Endothelial cell of umbilical vein (primary cell): Measurements from ENCODE around the gene HSPBAP1. TPM values are rescaled to one million over a fixed set of nuclear protein-coding genes. Genes with fewer than 3 reads are reported as not detected.

Experiments
- BruUV-seq: library from RNA; stranded (reverse); fragments of 400-500 nt; replicated peaks from 2 replicates; lab custom pipeline; 2021; lab: Mats Ljungman, UMichigan
- CTCF ChIA-PET: fragments of 300-600, 350-600 bp; sonication (Branson Sonifier 250); formaldehyde crosslinking; loops from one replicate; lab custom pipeline; 2021; ENCODE audit warnings: antibody characterized with exemption, inconsistent platforms; lab: Charles Lee
- POLR2A ChIA-PET: fragments of 300-600, 350-600 bp; sonication (Branson Sonifier 250); formaldehyde crosslinking; loops from one replicate; lab custom pipeline; 2021; ENCODE audit warnings: antibody characterized with exemption, inconsistent platforms; lab: Charles Lee
- DNase-seq: peaks from one replicate; pipeline ENCODE4 v3.0.0-alpha.2; 2011; ENCODE audit warnings: low read depth, low spot score
- FAIRE-seq: peaks from 2 replicates; lab custom pipeline; 2011; peaks lifted over from hg19 to GRCh38; lab: Jason Lieb, UNC
- H2AFZ ChIP-seq: 2 replicates; pipeline ENCODE4 v1.6.0; 2012; ENCODE audit warnings: low read depth, low read length, control low read depth, inconsistent platforms
- H3K27ac ChIP-seq: 2 replicates; pipeline ENCODE4 v1.5.1; 2011; ENCODE audit warnings: low read depth, mild to moderate bottlenecking, control low read depth, low read length, moderate library complexity; ENCODE audit not compliant: insufficient read depth
- H3K27me3 ChIP-seq, 2 experiments: 2 replicates each; pipeline versions ENCODE4 v1.6.0 to v1.6.1; 2011; ENCODE audit warnings: low read length in 2 of 2, mixed read lengths in 1 of 2; ENCODE audit not compliant: control insufficient read depth in 2 of 2, insufficient read depth in 2 of 2
- H3K36me3 ChIP-seq, 2 experiments: 2 replicates in 1 of 2; 3 replicates in 1 of 2; pipeline ENCODE4 v1.5.1; 2011; ENCODE audit warnings: low read length in 2 of 2, mild to moderate bottlenecking in 1 of 2, moderate library complexity in 1 of 2; ENCODE audit not compliant: control insufficient read depth in 2 of 2, insufficient read depth in 2 of 2; ENCODE audit errors: extremely low read depth in 1 of 2
- H3K4me1 ChIP-seq: 3 replicates; pipeline ENCODE4 v1.5.1; 2011; ENCODE audit warnings: mild to moderate bottlenecking, low read length; ENCODE audit not compliant: control insufficient read depth, insufficient read depth; ENCODE audit errors: extremely low read depth
- H3K4me2 ChIP-seq: 2 replicates; pipeline ENCODE4 v1.6.1; 2011; ENCODE audit warnings: low read length, control low read depth, mixed read lengths; ENCODE audit not compliant: insufficient read depth
- H3K4me3 ChIP-seq, 3 experiments: fragments of 200-600 bp in 1 of 3; sonication (generic), shearing (Covaris generic) in 1 of 3; replicated peaks in 1 of 3; 2 replicates each; pipeline ENCODE4 v1.5.1; 2011 to 2016; ENCODE audit warnings: control low read depth in 3 of 3, low read length in 3 of 3, mild to moderate bottlenecking in 2 of 3, inconsistent platforms in 1 of 3, low read depth in 1 of 3, moderate library complexity in 1 of 3; ENCODE audit not compliant: insufficient read depth in 1 of 3
- H3K79me2 ChIP-seq: 2 replicates; pipeline ENCODE4 v1.6.0; 2012; ENCODE audit warnings: low read length, inconsistent platforms; ENCODE audit not compliant: control insufficient read depth, insufficient read depth
- H3K9ac ChIP-seq: replicated peaks from 2 replicates; pipeline ENCODE3; 2011; ENCODE audit warnings: low read length, control low read depth; ENCODE audit not compliant: insufficient read depth; ENCODE audit errors: extremely low read depth
- H3K9me1 ChIP-seq: replicated peaks from 3 replicates; pipeline ENCODE4 v1.6.0; 2011; ENCODE audit warnings: mild to moderate bottlenecking, low read length; ENCODE audit not compliant: control insufficient read depth, insufficient read depth; ENCODE audit errors: extremely low read depth
- H3K9me3 ChIP-seq: replicated peaks from 2 replicates; pipeline ENCODE4 v1.5.1; 2012; ENCODE audit warnings: low read length, inconsistent platforms; ENCODE audit not compliant: control insufficient read depth, insufficient read depth
- H4K20me1 ChIP-seq: replicated peaks from 2 replicates; pipeline ENCODE3; 2011; ENCODE audit warnings: mild to moderate bottlenecking, low read length; ENCODE audit not compliant: control insufficient read depth, insufficient read depth; ENCODE audit errors: extremely low read depth
- EZH2 ChIP-seq: IDR thresholded peaks from 2 replicates; pipeline ENCODE4 v1.6.1; 2012; ENCODE audit warnings: borderline replicate concordance, low read depth, mild to moderate bottlenecking, moderate library complexity, low read length, inconsistent platforms; ENCODE audit not compliant: severe bottlenecking
- FOS ChIP-seq: IDR thresholded peaks from 2 replicates; pipeline ENCODE4 v1.6.1; 2011; ENCODE audit warnings: mild to moderate bottlenecking, low read length, moderate library complexity, borderline replicate concordance; ENCODE audit not compliant: insufficient read depth
- GATA2 ChIP-seq: IDR thresholded peaks from 2 replicates; pipeline ENCODE4 v1.7.0; 2011; ENCODE audit warnings: low read depth, mild to moderate bottlenecking, moderate library complexity, mixed read lengths, low read length; ENCODE audit not compliant: insufficient read length, insufficient read depth
- JUN ChIP-seq: IDR thresholded peaks from 2 replicates; pipeline ENCODE4 v1.6.1; 2011; ENCODE audit warnings: borderline replicate concordance, low read depth; ENCODE audit not compliant: insufficient read length, insufficient read depth
- MYC ChIP-seq: IDR thresholded peaks from one replicate; pipeline ENCODE4 v1.6.1; 2011; ENCODE audit warnings: mild to moderate bottlenecking, low read depth, low read length
- POLR2A ChIP-seq: IDR thresholded peaks from 2 replicates; pipeline ENCODE4 v1.6.1; 2012; ENCODE audit warnings: low read depth, mild to moderate bottlenecking, control low read depth, low read length
- POLR2AphosphoS5 ChIP-seq: IDR thresholded peaks from 2 replicates; pipeline ENCODE4 v1.6.1; 2012; ENCODE audit warnings: low read depth, mild to moderate bottlenecking, control low read depth, low read length, moderate library complexity; ENCODE audit not compliant: insufficient read depth
- dilution Hi-C: fragments of 300-500 bp; cut with MboI; formaldehyde crosslinking; loops from one replicate; pipeline ENCODE4 v1.15.0; 2019; ENCODE audit warnings: low sequenced_read_pairs; ENCODE audit not compliant: extremely low pct_ligation_motif_present
- intact Hi-C: fragments of 100-400 bp; cut with micrococcal nuclease; formaldehyde crosslinking; loops from one replicate; pipeline ENCODE4 v1.10.0; 2022
- polyA plus RNA-seq, 4 experiments: library from polyadenylated mRNA; depleted of rRNA in 3 of 4; stranded (reverse) in 3 of 4; unstranded in 1 of 4; fragments of >200 nt; gene quantifications; 2 replicates each; pipeline versions ENCODE4 v1.2.1 to v1.2.3, GENCODE V29; 2011 to 2012; ENCODE audit warnings: missing spikeins in 1 of 4
- total RNA-seq: library from RNA; stranded (reverse); gene quantifications from 2 replicates; pipeline ENCODE4 v1.2.3, GENCODE V29; 2021
- TF ChIP-seq, protein P1 (sequence below): IDR thresholded peaks from 2 replicates; pipeline ENCODE4 v1.6.1; 2011; ENCODE audit not compliant: insufficient read depth, insufficient read length
- TF ChIP-seq, protein P2 (sequence below), 2 donors: IDR thresholded peaks; 1 replicate in 1 of 2; 2 replicates in 1 of 2; pipeline ENCODE4 v1.5.1; 2011; ENCODE audit warnings: low read length in 2 of 2, mild to moderate bottlenecking in 2 of 2, moderate library complexity in 2 of 2, control low read depth in 1 of 2, inconsistent platforms in 1 of 2, low read depth in 1 of 2; ENCODE audit not compliant: insufficient read depth in 1 of 2; ENCODE audit errors: extremely low read depth in 1 of 2

HSPBAP1 gene
- total and polyA plus RNA-seq, 2 donors (not counting 3 experiments of a cell fraction or from before 2014, with no cell fraction given), result 5.3 to 10.6 TPM

DNA sequence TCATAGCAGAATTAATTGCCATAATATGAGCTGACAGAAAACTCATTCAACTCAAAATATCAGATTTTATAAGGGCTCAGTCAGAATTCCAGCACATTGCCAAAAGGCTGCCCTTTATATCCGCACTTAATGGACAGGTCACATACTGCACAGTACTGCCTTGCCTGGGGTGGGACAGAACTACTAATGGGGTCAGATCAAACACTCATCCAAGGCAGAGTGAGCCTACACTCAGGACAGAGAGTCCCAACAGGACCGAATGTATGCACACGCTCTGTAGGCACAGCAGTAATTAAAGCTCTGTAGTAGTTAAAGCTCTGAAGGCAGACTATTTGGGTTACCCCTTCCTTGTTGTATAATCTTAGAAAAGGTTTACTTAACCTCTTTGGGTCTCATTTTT lies 27.2 kb downstream of the HSPBAP1 start:
- dilution Hi-C loops (no loop called here), intact Hi-C loops (no loop called here)
- Histone ChIP-seq H2AFZ (no peak overlapping the region), H3K9ac (no peak overlapping the region), H3K79me2 (no peaks in the 10 kb centered on the region), H3K9me1 (no peaks in the 10 kb centered on the region), H4K20me1 (peaks cover 2% of the 10 kb centered on the region), H3K36me3 (no peaks in the 10 kb centered on the region), H3K4me3 (no peak overlapping the region), H3K4me2 (no peak overlapping the region), H3K27me3 (no peaks in the 10 kb centered on the region), H3K27ac (no peak overlapping the region), H3K9me3 (no peaks in the 10 kb centered on the region), H3K4me1 (peaks cover 10% of the 10 kb centered on the region)
- TF ChIP-seq POLR2A (no peak), GATA2 (no peak), EZH2 (no peak), MYC (no peak), JUN (no peak)
- TF ChIP-seq, protein P1, sequence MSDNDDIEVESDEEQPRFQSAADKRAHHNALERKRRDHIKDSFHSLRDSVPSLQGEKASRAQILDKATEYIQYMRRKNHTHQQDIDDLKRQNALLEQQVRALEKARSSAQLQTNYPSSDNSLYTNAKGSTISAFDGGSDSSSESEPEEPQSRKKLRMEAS, result no peak
- CTCF ChIA-PET, result no interaction called here
- BruUV-seq, result no TSS peak
- no peak for FAIRE-seq
- DNase-seq, result no peak
- POLR2A ChIA-PET, result no interaction called here

DNA sequence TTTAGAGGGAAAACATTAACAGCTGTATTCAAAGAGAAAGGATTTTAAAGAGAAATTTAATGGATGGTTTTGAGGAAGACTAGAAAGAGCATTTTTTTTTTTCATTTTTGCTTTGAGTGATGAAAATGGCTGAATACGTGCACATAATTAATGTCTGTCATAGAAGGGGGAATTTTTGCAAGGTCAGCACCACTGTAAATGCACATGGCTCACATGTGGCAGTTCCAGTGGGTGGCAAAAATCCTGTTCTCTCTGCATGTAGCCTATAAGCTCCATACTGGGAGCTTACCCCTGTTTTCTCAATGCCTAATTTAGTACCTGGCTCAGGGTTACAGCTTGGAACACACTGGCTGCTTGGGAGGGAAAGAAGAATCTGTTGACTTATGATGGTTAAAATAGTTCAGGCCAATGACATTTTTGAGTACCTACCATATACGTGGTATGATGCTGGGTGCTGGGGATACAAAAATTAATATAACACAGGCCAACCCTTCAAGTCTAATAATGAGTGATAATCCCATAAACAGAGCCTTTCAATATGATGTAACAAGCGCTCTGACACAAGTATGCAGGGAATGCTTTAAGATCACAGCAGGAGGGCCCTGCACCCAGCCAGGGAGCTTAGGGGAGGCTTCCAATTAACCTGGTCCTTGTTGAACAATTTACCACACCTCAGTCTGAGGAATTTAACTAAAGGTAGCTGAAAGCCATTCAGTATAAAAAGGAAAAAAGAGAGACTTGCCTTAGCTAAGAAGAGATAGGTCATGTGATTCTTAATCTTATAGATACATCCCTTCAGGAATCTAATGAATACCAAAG lies 33.0 kb downstream of the HSPBAP1 start:
- H3K9me1 ChIP-seq, result no peaks in the 10 kb centered on the region
- H3K4me2 ChIP-seq, result no peak overlapping the region
- H3K27me3 ChIP-seq, result no peaks in the 10 kb centered on the region
- no peaks in the 10 kb centered on the region for H3K36me3 ChIP-seq
- H4K20me1 ChIP-seq, result peaks cover 2% of the 10 kb centered on the region
- H3K9me3 ChIP-seq, result no peaks in the 10 kb centered on the region
- DNase-seq (no peak), FAIRE-seq (no peak)
- no TSS peak for BruUV-seq
- intact Hi-C loops (no loop called here), dilution Hi-C loops (no loop called here)
- H3K79me2 ChIP-seq, result no peaks in the 10 kb centered on the region
- TF ChIP-seq, protein P1, result no peak
- TF ChIP-seq MYC (no peak), GATA2 (no peak), JUN (no peak), POLR2AphosphoS5 (no peak), EZH2 (no peak), POLR2A (no peak), FOS (no peak)
- TF ChIP-seq, protein P2, sequence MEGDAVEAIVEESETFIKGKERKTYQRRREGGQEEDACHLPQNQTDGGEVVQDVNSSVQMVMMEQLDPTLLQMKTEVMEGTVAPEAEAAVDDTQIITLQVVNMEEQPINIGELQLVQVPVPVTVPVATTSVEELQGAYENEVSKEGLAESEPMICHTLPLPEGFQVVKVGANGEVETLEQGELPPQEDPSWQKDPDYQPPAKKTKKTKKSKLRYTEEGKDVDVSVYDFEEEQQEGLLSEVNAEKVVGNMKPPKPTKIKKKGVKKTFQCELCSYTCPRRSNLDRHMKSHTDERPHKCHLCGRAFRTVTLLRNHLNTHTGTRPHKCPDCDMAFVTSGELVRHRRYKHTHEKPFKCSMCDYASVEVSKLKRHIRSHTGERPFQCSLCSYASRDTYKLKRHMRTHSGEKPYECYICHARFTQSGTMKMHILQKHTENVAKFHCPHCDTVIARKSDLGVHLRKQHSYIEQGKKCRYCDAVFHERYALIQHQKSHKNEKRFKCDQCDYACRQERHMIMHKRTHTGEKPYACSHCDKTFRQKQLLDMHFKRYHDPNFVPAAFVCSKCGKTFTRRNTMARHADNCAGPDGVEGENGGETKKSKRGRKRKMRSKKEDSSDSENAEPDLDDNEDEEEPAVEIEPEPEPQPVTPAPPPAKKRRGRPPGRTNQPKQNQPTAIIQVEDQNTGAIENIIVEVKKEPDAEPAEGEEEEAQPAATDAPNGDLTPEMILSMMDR (IDR thresholded peaks at IDR 0.05; ENCODE audit: extremely low read depth in 1 of 2, insufficient read depth in 1 of 2, low read depth in 1 of 2, low read length in 2 of 2), result no peak
- H3K27ac ChIP-seq, result no peak overlapping the region
- ChIA-PET CTCF (interaction anchor here (0.6 kb wide), 1 partner anchor 10 kb away, joined by 3 read pairs; no protein-coding TSS in a partner anchor), POLR2A (no interaction called here)
- no peaks in the 10 kb centered on the region for H3K4me1 ChIP-seq
- H3K9ac ChIP-seq, result no peak overlapping the region
- no peak overlapping the region for H2AFZ ChIP-seq
- H3K4me3 ChIP-seq, result no peak overlapping the region
